KMS-11 (cell line): ENCODE measurements around the gene CROCC2.
A peak's percentile ranks its signal among the peaks of the same experiment; 100 is the strongest.

ENCODE experiments used
- H2AFZ ChIP-seq: fragments of 200-600 bp; sonication (generic); 2 replicates; pipeline ENCODE4 v1.6.1; 2016; ENCODE audit warnings: antibody characterized with exemption, mixed run types, low read depth
- H3K27ac ChIP-seq: fragments of 200-600 bp; sonication (generic); 2 replicates; pipeline ENCODE4 v1.6.1; 2016; ENCODE audit warnings: mild to moderate bottlenecking, mixed run types
- H3K27me3 ChIP-seq: fragments of 200-600 bp; sonication (generic); 2 replicates; pipeline ENCODE4 v1.6.1; 2017; ENCODE audit warnings: mild to moderate bottlenecking, low read depth, mixed run types, moderate library complexity; ENCODE audit not compliant: insufficient read depth
- H3K36me3 ChIP-seq: fragments of 200-600 bp; sonication (generic); 2 replicates; pipeline ENCODE4 v1.6.1; 2017; ENCODE audit warnings: mild to moderate bottlenecking, mixed run types; ENCODE audit not compliant: insufficient read depth
- H3K4me1 ChIP-seq: fragments of 200-600 bp; sonication (generic); 2 replicates; pipeline ENCODE4 v1.6.1; 2016; ENCODE audit warnings: mild to moderate bottlenecking, low read depth, mixed run types; ENCODE audit not compliant: poor library complexity, severe bottlenecking
- H3K4me2 ChIP-seq: fragments of 200-600 bp; sonication (generic); 2 replicates; pipeline ENCODE4 v1.7.0; 2016; ENCODE audit warnings: mild to moderate bottlenecking, mixed run types
- H3K4me3 ChIP-seq: fragments of 200-600 bp; sonication (generic); IDR thresholded peaks from 2 replicates; pipeline ENCODE4 v1.6.1; 2017; ENCODE audit warnings: low read depth, low read length, mixed read lengths; ENCODE audit not compliant: insufficient read depth
- H3K79me2 ChIP-seq: fragments of 200-600 bp; sonication (generic); 2 replicates; pipeline ENCODE4 v1.6.1; 2016; ENCODE audit warnings: low read depth, mixed run types; ENCODE audit not compliant: insufficient read depth
- H3K9ac ChIP-seq: fragments of 200-600 bp; sonication (generic); 2 replicates; pipeline ENCODE4 v1.6.1; 2016; ENCODE audit warnings: mild to moderate bottlenecking, mixed run types
- H4K20me1 ChIP-seq: fragments of 200-600 bp; sonication (generic); 2 replicates; pipeline ENCODE4 v1.6.1; 2016; ENCODE audit warnings: mild to moderate bottlenecking, mixed run types; ENCODE audit not compliant: insufficient read depth
- CTCF ChIP-seq: fragments of 200-600 bp; sonication (generic); conservative IDR thresholded peaks from 2 replicates; pipeline ENCODE4 v1.6.1; 2017; ENCODE audit warnings: low read depth, mild to moderate bottlenecking, antibody characterized with exemption, low read length, moderate library complexity, mixed read lengths

The CROCC2 gene

GRCh38 chr2:241035142-241035817, 129.1 kb downstream of the CROCC2 start:
- no peak overlapping the region for H3K27ac ChIP-seq
- no peak overlapping the region for H2AFZ ChIP-seq
- H3K4me2 ChIP-seq = no peak overlapping the region

DNA sequence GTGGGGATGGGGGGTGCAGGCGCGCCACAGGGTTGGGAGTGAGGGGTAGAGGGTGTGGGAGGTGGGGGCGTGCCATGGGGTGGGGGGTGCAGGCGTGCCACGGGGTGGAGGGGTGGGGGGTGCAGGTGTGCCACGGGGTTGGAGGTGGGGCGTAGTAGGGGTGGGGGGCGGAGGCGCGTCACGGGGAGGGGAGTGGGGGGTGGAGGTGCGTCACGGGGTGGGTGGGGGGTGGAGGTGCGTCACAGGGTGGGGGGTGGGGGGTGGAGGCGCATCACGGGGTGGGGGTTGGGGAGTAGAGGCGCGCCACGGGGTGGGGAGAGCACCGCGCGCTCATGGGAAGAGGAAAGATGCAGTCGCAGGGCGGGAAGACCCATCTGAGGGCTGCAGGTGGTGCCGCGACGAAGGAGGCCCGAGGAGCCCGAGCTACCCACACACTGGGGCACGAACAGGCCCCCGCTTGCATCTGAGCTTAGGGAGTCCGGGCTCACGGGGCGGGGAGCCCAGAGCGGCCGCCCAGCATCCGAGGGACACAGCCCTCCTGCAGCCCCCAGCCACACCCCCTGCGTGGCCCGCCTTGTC, 129.8 kb downstream of the CROCC2 start:
- H3K4me3 ChIP-seq = peak overlapping the region; percentile 75
- H3K9ac ChIP-seq = no peak overlapping the region
- H3K27me3 ChIP-seq = peaks cover 2% of the 10 kb centered on the region; the same call in 1 of the 2 replicates
- H3K36me3 ChIP-seq = no peaks in the 10 kb centered on the region
- peak overlapping the region; percentile 78 for H3K4me2 ChIP-seq
- H2AFZ ChIP-seq = peak overlapping the region; percentile 59; the same call in 1 of the 2 replicates
- no peaks in the 10 kb centered on the region for H4K20me1 ChIP-seq
- no peaks in the 10 kb centered on the region for H3K79me2 ChIP-seq
- no peaks in the 10 kb centered on the region for H3K4me1 ChIP-seq
- TF ChIP-seq CTCF = no peak
- H3K27ac ChIP-seq = no peak overlapping the region

More at GRCh38 chr2:241035142-241035817, 129.1 kb downstream of the CROCC2 start:
- Histone ChIP-seq H3K9ac (no peak overlapping the region), H3K4me3 (no peak overlapping the region), H3K79me2 (no peaks in the 10 kb centered on the region), H3K27me3 (peaks cover 2% of the 10 kb centered on the region; the same call in 1 of the 2 replicates), H3K36me3 (no peaks in the 10 kb centered on the region), H3K4me1 (no peaks in the 10 kb centered on the region), H4K20me1 (no peaks in the 10 kb centered on the region)
- no peak for TF ChIP-seq CTCF

GRCh38 chr2:241036397-241036963, 130.3 kb downstream of the CROCC2 start:
- no peak overlapping the region for H3K27ac ChIP-seq
- H3K9ac ChIP-seq = no peak overlapping the region; the same call in 1 of the 2 replicates
- H2AFZ ChIP-seq = peak overlapping the region; percentile 59; the same call in 1 of the 2 replicates
- H3K4me3 ChIP-seq = peak overlapping the region; percentile 75
- H3K27me3 ChIP-seq = peaks cover 2% of the 10 kb centered on the region; the same call in 1 of the 2 replicates
- TF ChIP-seq CTCF = no peak
- no peaks in the 10 kb centered on the region for H3K36me3 ChIP-seq
- H3K4me1 ChIP-seq = no peaks in the 10 kb centered on the region
- H3K79me2 ChIP-seq = no peaks in the 10 kb centered on the region
- H4K20me1 ChIP-seq = no peaks in the 10 kb centered on the region
- peak overlapping the region; percentile 78 for H3K4me2 ChIP-seq

GRCh38 chr2:241036964-241037421, 130.9 kb downstream of the CROCC2 start:
- Histone ChIP-seq H3K4me3 (peak overlapping the region; percentile 75), H3K27me3 (peaks cover 2% of the 10 kb centered on the region; the same call in 1 of the 2 replicates), H4K20me1 (no peaks in the 10 kb centered on the region), H2AFZ (peak overlapping the region; percentile 59; the same call in 1 of the 2 replicates), H3K4me2 (peak overlapping the region; percentile 78), H3K79me2 (no peaks in the 10 kb centered on the region), H3K36me3 (no peaks in the 10 kb centered on the region), H3K9ac (no peak overlapping the region), H3K27ac (no peak overlapping the region), H3K4me1 (no peaks in the 10 kb centered on the region)
- TF ChIP-seq CTCF = no peak
